GM23338 (cell line): Measurements from ENCODE around the gene RNF31. TPM values are rescaled to one million over a fixed set of nuclear protein-coding genes. Genes with fewer than 3 reads are reported as not detected.

Experiments used
- ATAC-seq: fragments of 200-7000 bp; cut with Tn5 transposase; 3 replicates; pipeline ENCODE4 v1.9.1; 2020
- DNase-seq: peaks from one replicate; pipeline ENCODE4 v3.0.0-alpha.2; 2015; ENCODE audit warnings: low spot score
- H2AFZ ChIP-seq: fragments of 200-600 bp; sonication (generic); 2 replicates; pipeline ENCODE4 v1.8.0; 2016; ENCODE audit warnings: antibody characterized with exemption, mild to moderate bottlenecking, moderate library complexity
- H3F3A ChIP-seq: fragments of 200-600 bp; sonication (generic); replicated peaks from 2 replicates; pipeline ENCODE4 v1.8.0; 2017; ENCODE audit warnings: antibody characterized with exemption, mixed run types, low read depth
- H3K27ac ChIP-seq: fragments of 200-600 bp; sonication (generic); 2 replicates; pipeline ENCODE4 v1.6.1; 2016; ENCODE audit warnings: low read depth
- H3K27me3 ChIP-seq: fragments of 200-600 bp; sonication (generic); 2 replicates; pipeline ENCODE4 v1.8.0; 2016; ENCODE audit warnings: mild to moderate bottlenecking, mixed run types, moderate library complexity; ENCODE audit not compliant: insufficient read depth
- H3K36me3 ChIP-seq: fragments of 200-600 bp; sonication (generic); 2 replicates; pipeline ENCODE4 v1.8.0; 2016; ENCODE audit warnings: mild to moderate bottlenecking; ENCODE audit not compliant: insufficient read depth
- H3K4me1 ChIP-seq: fragments of 200-600 bp; sonication (generic); 2 replicates; pipeline ENCODE4 v1.8.0; 2016; ENCODE audit warnings: mild to moderate bottlenecking, moderate library complexity; ENCODE audit not compliant: insufficient read depth
- H3K4me2 ChIP-seq: fragments of 200-600 bp; sonication (generic); 2 replicates; pipeline ENCODE4 v1.7.1; 2017; ENCODE audit warnings: mixed run types
- H3K4me3 ChIP-seq: fragments of 200-600 bp; sonication (generic); 2 replicates; pipeline ENCODE4 v1.6.1; 2016; ENCODE audit warnings: mixed run types
- H3K79me2 ChIP-seq: fragments of 200-600 bp; sonication (generic); replicated peaks from 2 replicates; pipeline ENCODE4 v1.8.0; 2017; ENCODE audit warnings: mild to moderate bottlenecking; ENCODE audit not compliant: insufficient read depth
- H3K9me2 ChIP-seq: fragments of 200-600 bp; sonication (generic); 2 replicates; pipeline ENCODE4 v1.8.0; 2017; ENCODE audit not compliant: insufficient read depth
- H4K20me1 ChIP-seq: fragments of 200-600 bp; sonication (generic); replicated peaks from 2 replicates; pipeline ENCODE4 v1.8.0; 2017; ENCODE audit warnings: mild to moderate bottlenecking; ENCODE audit not compliant: insufficient read depth
- H3K27ac Mint-ChIP-seq: 2 replicates; pipeline ENCODE4 v1.8.0; 2020; ENCODE audit warnings: inconsistent platforms, mild to moderate bottlenecking, moderate library complexity, mixed read lengths
- H3K27me3 Mint-ChIP-seq: 3 replicates; pipeline ENCODE4 v1.8.0; 2022; ENCODE audit warnings: low read depth, mild to moderate bottlenecking, moderate library complexity, mixed read lengths, inconsistent platforms; ENCODE audit not compliant: insufficient read depth, poor library complexity
- H3K36me3 Mint-ChIP-seq: 3 replicates; pipeline ENCODE4 v1.8.0; 2021; ENCODE audit warnings: low read depth, mild to moderate bottlenecking, inconsistent platforms, moderate library complexity, mixed read lengths
- H3K4me1 Mint-ChIP-seq: 3 replicates; pipeline ENCODE4 v1.8.0; 2020; ENCODE audit warnings: mild to moderate bottlenecking, inconsistent platforms, mixed read lengths
- H3K4me3 Mint-ChIP-seq: 3 replicates; pipeline ENCODE4 v1.8.0; 2021; ENCODE audit warnings: moderate library complexity, mild to moderate bottlenecking, inconsistent platforms, mixed read lengths
- H3K9me3 Mint-ChIP-seq: 3 replicates; pipeline ENCODE4 v1.8.0; 2020; ENCODE audit warnings: moderate library complexity, mild to moderate bottlenecking, inconsistent platforms, mixed read lengths
- EZH2 ChIP-seq: fragments of 200-600 bp; sonication (generic); IDR thresholded peaks from one replicate; pipeline ENCODE4 v1.8.0; 2017; ENCODE audit warnings: antibody characterized with exemption, mild to moderate bottlenecking, low read depth; ENCODE audit not compliant: unreplicated experiment
- NANOG ChIP-seq: IDR thresholded peaks from 2 replicates; pipeline ENCODE4 v1.6.1; 2016; ENCODE audit warnings: antibody characterized with exemption, borderline replicate concordance
- ZNF114 ChIP-seq: fragments of 250-450 bp; sonication (Bioruptor Pico); IDR thresholded peaks from 2 replicates; pipeline ENCODE4 v1.5.0; 2020; ENCODE audit warnings: mild to moderate bottlenecking, moderate library complexity
- polyA plus RNA-seq: library from polyadenylated mRNA; unstranded; fragments of >200 nt; fragmentation: Nextera tagmentation; extraction: Ambion mirVana; gene quantifications from 2 replicates; pipeline ENCODE4 v1.2.1, GENCODE V29; 2016
- total RNA-seq: library from RNA; depleted of rRNA; stranded (reverse); fragments of >200 nt; shearing (Covaris generic); gene quantifications from 2 replicates; pipeline ENCODE4 v1.2.3, GENCODE V29; 2014
- TF ChIP-seq, protein P1 (sequence below): IDR thresholded peaks from one replicate; pipeline ENCODE4 v1.6.1; 2018; ENCODE audit warnings: antibody characterized with exemption; ENCODE audit not compliant: unreplicated experiment
- TF ChIP-seq, protein P2 (sequence below): fragments of 250-450 bp; sonication (Bioruptor Pico); IDR thresholded peaks from 2 replicates; pipeline ENCODE4 v1.5.0; 2020; ENCODE audit warnings: mild to moderate bottlenecking, moderate library complexity

Gene RNF31
- total and polyA plus RNA-seq, 2 experiments from 2014 or later: 54.8 to 87.4 TPM

DNA sequence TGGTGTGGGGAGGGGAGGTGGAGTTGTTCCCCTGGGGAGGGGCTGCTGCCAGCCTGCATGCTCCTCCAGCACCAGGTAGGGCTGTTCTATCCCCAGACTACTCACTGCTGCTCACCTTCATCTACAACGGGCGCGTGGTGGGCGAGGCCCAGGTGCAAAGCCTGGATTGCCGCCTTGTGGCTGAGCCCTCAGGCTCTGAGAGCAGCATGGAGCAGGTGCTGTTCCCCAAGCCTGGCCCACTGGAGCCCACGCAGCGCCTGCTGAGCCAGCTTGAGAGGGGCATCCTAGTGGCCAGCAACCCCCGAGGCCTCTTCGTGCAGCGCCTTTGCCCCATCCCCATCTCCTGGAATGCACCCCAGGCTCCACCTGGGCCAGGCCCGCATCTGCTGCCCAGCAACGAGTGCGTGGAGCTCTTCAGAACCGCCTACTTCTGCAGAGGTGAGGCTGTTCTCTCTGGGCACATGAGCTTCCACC is 17.3 kb downstream of the RNF31 start (continued):
- TF ChIP-seq, protein P1, sequence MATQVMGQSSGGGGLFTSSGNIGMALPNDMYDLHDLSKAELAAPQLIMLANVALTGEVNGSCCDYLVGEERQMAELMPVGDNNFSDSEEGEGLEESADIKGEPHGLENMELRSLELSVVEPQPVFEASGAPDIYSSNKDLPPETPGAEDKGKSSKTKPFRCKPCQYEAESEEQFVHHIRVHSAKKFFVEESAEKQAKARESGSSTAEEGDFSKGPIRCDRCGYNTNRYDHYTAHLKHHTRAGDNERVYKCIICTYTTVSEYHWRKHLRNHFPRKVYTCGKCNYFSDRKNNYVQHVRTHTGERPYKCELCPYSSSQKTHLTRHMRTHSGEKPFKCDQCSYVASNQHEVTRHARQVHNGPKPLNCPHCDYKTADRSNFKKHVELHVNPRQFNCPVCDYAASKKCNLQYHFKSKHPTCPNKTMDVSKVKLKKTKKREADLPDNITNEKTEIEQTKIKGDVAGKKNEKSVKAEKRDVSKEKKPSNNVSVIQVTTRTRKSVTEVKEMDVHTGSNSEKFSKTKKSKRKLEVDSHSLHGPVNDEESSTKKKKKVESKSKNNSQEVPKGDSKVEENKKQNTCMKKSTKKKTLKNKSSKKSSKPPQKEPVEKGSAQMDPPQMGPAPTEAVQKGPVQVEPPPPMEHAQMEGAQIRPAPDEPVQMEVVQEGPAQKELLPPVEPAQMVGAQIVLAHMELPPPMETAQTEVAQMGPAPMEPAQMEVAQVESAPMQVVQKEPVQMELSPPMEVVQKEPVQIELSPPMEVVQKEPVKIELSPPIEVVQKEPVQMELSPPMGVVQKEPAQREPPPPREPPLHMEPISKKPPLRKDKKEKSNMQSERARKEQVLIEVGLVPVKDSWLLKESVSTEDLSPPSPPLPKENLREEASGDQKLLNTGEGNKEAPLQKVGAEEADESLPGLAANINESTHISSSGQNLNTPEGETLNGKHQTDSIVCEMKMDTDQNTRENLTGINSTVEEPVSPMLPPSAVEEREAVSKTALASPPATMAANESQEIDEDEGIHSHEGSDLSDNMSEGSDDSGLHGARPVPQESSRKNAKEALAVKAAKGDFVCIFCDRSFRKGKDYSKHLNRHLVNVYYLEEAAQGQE: no peak
- TF ChIP-seq NANOG: no peak
- TF ChIP-seq ZNF114 (CRISPR knock-in tag): no peak

DNA sequence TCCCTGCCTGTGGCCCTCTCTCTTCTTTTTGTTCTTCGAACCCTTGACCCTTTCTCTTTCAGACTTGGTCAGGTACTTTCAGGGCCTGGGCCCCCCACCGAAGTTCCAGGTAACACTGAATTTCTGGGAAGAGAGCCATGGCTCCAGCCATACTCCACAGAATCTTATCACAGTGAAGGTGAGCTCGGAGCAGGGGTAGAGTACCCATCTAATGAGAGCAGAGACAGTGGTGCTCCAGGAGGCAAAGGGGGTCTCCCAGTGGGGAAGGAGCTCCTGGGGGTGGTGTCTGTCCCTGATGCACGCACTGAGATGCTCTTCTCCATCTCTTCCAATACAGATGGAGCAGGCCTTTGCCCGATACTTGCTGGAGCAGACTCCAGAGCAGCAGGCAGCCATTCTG is 18.5 kb downstream of the RNF31 start:
- Histone ChIP-seq H3K4me3 (no peak overlapping the region), H2AFZ (no peak overlapping the region), H3K79me2 (no peaks in the 10 kb centered on the region), H3K36me3 (no peaks in the 10 kb centered on the region), H3F3A (0 out of 2 replicates have a peak, but pooled peaks cover 5% of the 10 kb centered on the region), H3K9me2 (no peaks in the 10 kb centered on the region), H3K27ac (no peak overlapping the region), H3K4me2 (no peak overlapping the region), H4K20me1 (no peaks in the 10 kb centered on the region), H3K27me3 (no peaks in the 10 kb centered on the region), H3K4me1 (peaks cover 8% of the 10 kb centered on the region)
- Mint-ChIP-seq H3K4me3 (no peak overlapping the region), H3K27me3 (peaks cover 4% of the 10 kb centered on the region), H3K27ac (no peak overlapping the region), H3K4me1 (peaks cover 9% of the 10 kb centered on the region), H3K9me3 (no peaks in the 10 kb centered on the region), H3K36me3 (peaks cover 26% of the 10 kb centered on the region)
- TF ChIP-seq, protein P2, sequence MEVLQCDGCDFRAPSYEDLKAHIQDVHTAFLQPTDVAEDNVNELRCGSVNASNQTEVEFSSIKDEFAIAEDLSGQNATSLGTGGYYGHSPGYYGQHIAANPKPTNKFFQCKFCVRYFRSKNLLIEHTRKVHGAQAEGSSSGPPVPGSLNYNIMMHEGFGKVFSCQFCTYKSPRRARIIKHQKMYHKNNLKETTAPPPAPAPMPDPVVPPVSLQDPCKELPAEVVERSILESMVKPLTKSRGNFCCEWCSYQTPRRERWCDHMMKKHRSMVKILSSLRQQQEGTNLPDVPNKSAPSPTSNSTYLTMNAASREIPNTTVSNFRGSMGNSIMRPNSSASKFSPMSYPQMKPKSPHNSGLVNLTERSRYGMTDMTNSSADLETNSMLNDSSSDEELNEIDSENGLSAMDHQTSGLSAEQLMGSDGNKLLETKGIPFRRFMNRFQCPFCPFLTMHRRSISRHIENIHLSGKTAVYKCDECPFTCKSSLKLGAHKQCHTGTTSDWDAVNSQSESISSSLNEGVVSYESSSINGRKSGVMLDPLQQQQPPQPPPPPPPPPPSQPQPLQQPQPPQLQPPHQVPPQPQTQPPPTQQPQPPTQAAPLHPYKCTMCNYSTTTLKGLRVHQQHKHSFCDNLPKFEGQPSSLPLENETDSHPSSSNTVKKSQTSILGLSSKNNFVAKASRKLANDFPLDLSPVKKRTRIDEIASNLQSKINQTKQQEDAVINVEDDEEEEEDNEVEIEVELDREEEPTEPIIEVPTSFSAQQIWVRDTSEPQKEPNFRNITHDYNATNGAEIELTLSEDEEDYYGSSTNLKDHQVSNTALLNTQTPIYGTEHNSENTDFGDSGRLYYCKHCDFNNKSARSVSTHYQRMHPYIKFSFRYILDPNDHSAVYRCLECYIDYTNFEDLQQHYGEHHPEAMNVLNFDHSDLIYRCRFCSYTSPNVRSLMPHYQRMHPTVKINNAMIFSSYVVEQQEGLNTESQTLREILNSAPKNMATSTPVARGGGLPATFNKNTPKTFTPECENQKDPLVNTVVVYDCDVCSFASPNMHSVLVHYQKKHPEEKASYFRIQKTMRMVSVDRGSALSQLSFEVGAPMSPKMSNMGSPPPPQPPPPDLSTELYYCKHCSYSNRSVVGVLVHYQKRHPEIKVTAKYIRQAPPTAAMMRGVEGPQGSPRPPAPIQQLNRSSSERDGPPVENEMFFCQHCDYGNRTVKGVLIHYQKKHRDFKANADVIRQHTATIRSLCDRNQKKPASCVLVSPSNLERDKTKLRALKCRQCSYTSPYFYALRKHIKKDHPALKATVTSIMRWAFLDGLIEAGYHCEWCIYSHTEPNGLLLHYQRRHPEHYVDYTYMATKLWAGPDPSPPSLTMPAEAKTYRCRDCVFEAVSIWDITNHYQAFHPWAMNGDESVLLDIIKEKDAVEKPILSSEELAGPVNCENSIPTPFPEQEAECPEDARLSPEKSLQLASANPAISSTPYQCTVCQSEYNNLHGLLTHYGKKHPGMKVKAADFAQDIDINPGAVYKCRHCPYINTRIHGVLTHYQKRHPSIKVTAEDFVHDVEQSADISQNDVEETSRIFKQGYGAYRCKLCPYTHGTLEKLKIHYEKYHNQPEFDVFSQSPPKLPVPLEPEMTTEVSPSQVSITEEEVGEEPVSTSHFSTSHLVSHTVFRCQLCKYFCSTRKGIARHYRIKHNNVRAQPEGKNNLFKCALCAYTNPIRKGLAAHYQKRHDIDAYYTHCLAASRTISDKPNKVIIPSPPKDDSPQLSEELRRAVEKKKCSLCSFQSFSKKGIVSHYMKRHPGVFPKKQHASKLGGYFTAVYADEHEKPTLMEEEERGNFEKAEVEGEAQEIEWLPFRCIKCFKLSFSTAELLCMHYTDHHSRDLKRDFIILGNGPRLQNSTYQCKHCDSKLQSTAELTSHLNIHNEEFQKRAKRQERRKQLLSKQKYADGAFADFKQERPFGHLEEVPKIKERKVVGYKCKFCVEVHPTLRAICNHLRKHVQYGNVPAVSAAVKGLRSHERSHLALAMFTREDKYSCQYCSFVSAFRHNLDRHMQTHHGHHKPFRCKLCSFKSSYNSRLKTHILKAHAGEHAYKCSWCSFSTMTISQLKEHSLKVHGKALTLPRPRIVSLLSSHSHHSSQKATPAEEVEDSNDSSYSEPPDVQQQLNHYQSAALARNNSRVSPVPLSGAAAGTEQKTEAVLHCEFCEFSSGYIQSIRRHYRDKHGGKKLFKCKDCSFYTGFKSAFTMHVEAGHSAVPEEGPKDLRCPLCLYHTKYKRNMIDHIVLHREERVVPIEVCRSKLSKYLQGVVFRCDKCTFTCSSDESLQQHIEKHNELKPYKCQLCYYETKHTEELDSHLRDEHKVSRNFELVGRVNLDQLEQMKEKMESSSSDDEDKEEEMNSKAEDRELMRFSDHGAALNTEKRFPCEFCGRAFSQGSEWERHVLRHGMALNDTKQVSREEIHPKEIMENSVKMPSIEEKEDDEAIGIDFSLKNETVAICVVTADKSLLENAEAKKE (CRISPR knock-in tag): no peak
- TF ChIP-seq EZH2: no peak
- DNase-seq (no peak), ATAC-seq (no peak)
